HCT116 (cell line): ENCODE results near the gene RAB30. TPM values are rescaled to one million over a fixed set of nuclear protein-coding genes. Genes with fewer than 3 reads are reported as not detected.

ENCODE experiments used
- ATAC-seq: fragments of 200-7000 bp; cut with Tn5 transposase; 2 replicates; pipeline ENCODE4 v1.9.1; 2020; ENCODE audit warnings: mild to moderate bottlenecking, moderate library complexity
- BruUV-seq: library from RNA; stranded (reverse); fragments of 400-500 nt; replicated peaks from 2 replicates; lab custom pipeline; 2021; lab: Mats Ljungman, UMichigan
- CTCF ChIA-PET: fragments of 300-600 bp; sonication (Branson Sonifier 250); formaldehyde crosslinking; loops from one replicate; lab custom pipeline; 2021; ENCODE audit warnings: antibody characterized with exemption; lab: Charles Lee
- POLR2A ChIA-PET: fragments of 300-600, 350-600 bp; sonication (Branson Sonifier 250); formaldehyde crosslinking; loops from one replicate; lab custom pipeline; 2021; ENCODE audit warnings: antibody characterized with exemption; lab: Charles Lee
- RAD21 ChIA-PET, 2 experiments: fragments of 300-600 bp; sonication (Branson Sonifier 250); formaldehyde crosslinking; loops; one replicate each; lab custom pipeline; 2023; ENCODE audit warnings: low total read pairs in 2 of 2; ENCODE audit not compliant: uncharacterized antibody in 2 of 2, unreplicated experiment in 2 of 2, low non-redundant PET in 1 of 2; lab: Charles Lee
- DNase-seq: peaks from one replicate; pipeline ENCODE4 v3.0.0-alpha.2; 2010; ENCODE audit warnings: low read depth, low spot score
- H2AFZ ChIP-seq: fragments of 200-600 bp; shearing (Covaris generic), sonication (generic); 2 replicates; pipeline ENCODE4 v1.6.1; 2017; ENCODE audit warnings: low read depth, mixed run types, mixed read lengths, antibody characterized with exemption, low read length; ENCODE audit not compliant: poor library complexity, severe bottlenecking
- H3K27ac ChIP-seq: 2 replicates; pipeline ENCODE4 v1.5.1; 2012; ENCODE audit warnings: low read depth, low read length
- H3K27me3 ChIP-seq: fragments of 200-600 bp; sonication (generic); 2 replicates; pipeline ENCODE4 v1.6.1; 2016; ENCODE audit warnings: mixed run types, low read length, mixed read lengths; ENCODE audit not compliant: insufficient read depth
- H3K36me3 ChIP-seq, 2 experiments: fragments of 200-500 bp in 1 of 2; fragments of 200-600 bp in 1 of 2; sonication (Bioruptor generic) in 1 of 2; sonication (generic) in 1 of 2; 2 replicates each; pipeline versions ENCODE4 v1.5.1 to v1.6.1; 2014 to 2016; ENCODE audit warnings: low read length in 2 of 2, inconsistent platforms in 1 of 2, mixed read lengths in 1 of 2, mixed run types in 1 of 2; ENCODE audit not compliant: insufficient read depth in 2 of 2, control insufficient read depth in 1 of 2
- H3K4me1 ChIP-seq, 2 experiments: fragments of 200-600 bp in 1 of 2; sonication (generic) in 1 of 2; 2 replicates each; pipeline versions ENCODE4 v1.5.1 to v1.6.1; 2012 to 2017; ENCODE audit warnings: low read length in 2 of 2, inconsistent platforms in 1 of 2, mild to moderate bottlenecking in 1 of 2, mixed read lengths in 1 of 2, mixed run types in 1 of 2, moderate library complexity in 1 of 2; ENCODE audit not compliant: insufficient read depth in 2 of 2, control insufficient read depth in 1 of 2
- H3K4me2 ChIP-seq: fragments of 200-600 bp; sonication (generic); 2 replicates; pipeline ENCODE4 v1.6.1; 2017; ENCODE audit warnings: mixed run types, low read length, mixed read lengths
- H3K4me3 ChIP-seq, 2 experiments: fragments of 200-600 bp in 1 of 2; sonication (generic) in 1 of 2; replicated peaks in 1 of 2; 2 replicates each; pipeline ENCODE4 v1.5.1; 2011 to 2016; ENCODE audit warnings: low read length in 2 of 2, control low read depth in 1 of 2, low read depth in 1 of 2, mild to moderate bottlenecking in 1 of 2, mixed read lengths in 1 of 2, mixed run types in 1 of 2
- H3K79me2 ChIP-seq: fragments of 200-600 bp; sonication (generic); 2 replicates; pipeline ENCODE4 v1.6.1; 2017; ENCODE audit warnings: mild to moderate bottlenecking, mixed run types, low read length, moderate library complexity, mixed read lengths; ENCODE audit not compliant: insufficient read depth
- H3K9ac ChIP-seq: fragments of 200-600 bp; sonication (generic); 2 replicates; pipeline ENCODE4 v1.6.1; 2016; ENCODE audit warnings: low read length, mixed read lengths
- H3K9me2 ChIP-seq: fragments of 200-600 bp; sonication (generic), shearing (Covaris generic); 2 replicates; pipeline ENCODE4 v1.6.1; 2017; ENCODE audit warnings: mixed run types, mild to moderate bottlenecking, moderate library complexity; ENCODE audit not compliant: insufficient read depth
- H3K9me3 ChIP-seq, 2 experiments: fragments of 200-500 bp in 1 of 2; fragments of 200-600 bp in 1 of 2; sonication (Bioruptor generic) in 1 of 2; sonication (generic) in 1 of 2; 2 replicates each; pipeline ENCODE4 v1.6.1; 2014 to 2017; ENCODE audit warnings: low read length in 2 of 2, mixed read lengths in 2 of 2, inconsistent platforms in 1 of 2, low read depth in 1 of 2, mild to moderate bottlenecking in 1 of 2, mixed run types in 1 of 2, moderate library complexity in 1 of 2; ENCODE audit not compliant: control insufficient read depth in 1 of 2, insufficient read depth in 1 of 2
- H4K20me1 ChIP-seq: fragments of 200-600 bp; sonication (generic), shearing (Covaris generic); 2 replicates; pipeline ENCODE4 v1.6.1; 2017; ENCODE audit warnings: mixed run types, mild to moderate bottlenecking, moderate library complexity; ENCODE audit not compliant: insufficient read depth
- CBX3 ChIP-seq: IDR thresholded peaks from 2 replicates; pipeline ENCODE4 v1.6.1; 2012; ENCODE audit warnings: low read depth
- CEBPB ChIP-seq: IDR thresholded peaks from 2 replicates; pipeline ENCODE4 v1.6.1; 2012; ENCODE audit warnings: low read depth
- CTCF ChIP-seq, 3 experiments: fragments of 200-600 bp in 1 of 3; sonication (generic) in 1 of 3; IDR thresholded peaks in 2 of 3; conservative IDR thresholded peaks in 1 of 3; 2 replicates each; pipeline ENCODE4 v1.5.1; 2012 to 2017; ENCODE audit warnings: low read depth in 2 of 3, low read length in 2 of 3, antibody characterized with exemption in 1 of 3, borderline replicate concordance in 1 of 3, control low read depth in 1 of 3, mild to moderate bottlenecking in 1 of 3, mixed read lengths in 1 of 3, mixed run types in 1 of 3, moderate library complexity in 1 of 3; ENCODE audit not compliant: insufficient read depth in 1 of 3
- EGR1 ChIP-seq: IDR thresholded peaks from 2 replicates; pipeline ENCODE4 v1.6.1; 2012; ENCODE audit warnings: low read depth
- ELF1 ChIP-seq: IDR thresholded peaks from 2 replicates; pipeline ENCODE4 v1.6.1; 2012; ENCODE audit warnings: low read depth, borderline replicate concordance
- EZH2 ChIP-seq: fragments of 200-600 bp; sonication (generic); IDR thresholded peaks from 2 replicates; pipeline ENCODE4 v1.6.1; 2017; ENCODE audit warnings: antibody characterized with exemption, mixed run types
- POLR2AphosphoS5 ChIP-seq: IDR thresholded peaks from 2 replicates; pipeline ENCODE4 v1.6.1; 2011; ENCODE audit warnings: mild to moderate bottlenecking, low read depth, low read length, moderate library complexity
- REST ChIP-seq: IDR thresholded peaks from 2 replicates; pipeline ENCODE4 v1.6.1; 2012; ENCODE audit warnings: low read depth
- SRF ChIP-seq: IDR thresholded peaks from 2 replicates; pipeline ENCODE4 v1.6.1; 2012; ENCODE audit warnings: low read depth
- YY1 ChIP-seq: IDR thresholded peaks from 2 replicates; pipeline ENCODE4 v1.6.1; 2011; ENCODE audit warnings: low read length, low read depth, moderate library complexity, mild to moderate bottlenecking; ENCODE audit not compliant: insufficient replicate concordance; ENCODE audit errors: extremely low read depth
- ZBTB33 ChIP-seq: IDR thresholded peaks from 2 replicates; pipeline ENCODE4 v1.6.1; 2011; ENCODE audit warnings: mild to moderate bottlenecking, low read length, moderate library complexity; ENCODE audit not compliant: insufficient replicate concordance; ENCODE audit errors: extremely low read depth
- ZFX ChIP-seq: fragments of 450-650 bp; IDR thresholded peaks from 2 replicates; pipeline ENCODE4 v1.6.1; 2017
- intact Hi-C: fragments of 100-400 bp; cut with micrococcal nuclease; formaldehyde crosslinking; loops from 2 replicates; pipeline ENCODE4 v1.10.0; 2022
- total RNA-seq: library from RNA; stranded (reverse); gene quantifications from one replicate; pipeline ENCODE4 v1.2.1, GENCODE V29; 2021; ENCODE audit not compliant: unreplicated experiment
- TF ChIP-seq, protein P1 (sequence below): IDR thresholded peaks from 2 replicates; pipeline ENCODE4 v1.6.1; 2012

The RAB30 gene
- total RNA-seq, 1 experiment from 2014 or later, result 5.7 TPM

DNA sequence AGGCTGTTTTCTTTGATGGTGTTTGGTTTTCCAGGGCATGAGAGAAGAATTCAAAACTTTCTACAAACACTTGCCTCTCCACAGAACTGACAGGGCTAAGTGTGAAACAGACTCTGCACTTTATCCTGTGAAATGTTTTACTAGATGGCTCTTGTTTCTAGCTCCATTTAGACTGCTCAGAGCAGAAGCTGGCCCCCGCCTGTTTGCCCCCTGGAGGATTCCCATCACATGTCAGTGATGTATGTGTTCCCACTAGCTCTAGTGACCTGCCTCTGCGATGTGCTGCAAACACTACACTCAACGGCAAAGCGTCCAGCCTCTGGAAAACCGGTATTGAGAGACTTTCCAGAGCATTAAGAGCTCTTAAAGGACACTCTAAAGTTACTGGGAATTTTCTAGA, 43.9 kb upstream of the RAB30 start:
- ATAC-seq, result no peak
- H4K20me1 ChIP-seq, result no peaks in the 10 kb centered on the region
- H3K27ac ChIP-seq, result no peak overlapping the region

More for the DNA sequence above, 43.9 kb upstream of the RAB30 start:
- RAD21 ChIA-PET, result no interaction called here
- Histone ChIP-seq H3K27me3 (no peaks in the 10 kb centered on the region), H3K79me2 (no peaks in the 10 kb centered on the region), H3K4me3 (no peak overlapping the region), H3K4me2 (no peak overlapping the region), H3K9me3 (no peaks in the 10 kb centered on the region), H3K9me2 (no peaks in the 10 kb centered on the region), H3K4me1 (no peaks in the 10 kb centered on the region)
- POLR2A ChIA-PET, result no interaction called here
- CTCF ChIA-PET, result interaction anchor here (1.1 kb wide), 1 partner anchor 134 kb away, joined by 3 read pairs; no protein-coding TSS in a partner anchor
- intact Hi-C loops, result no loop called here
- no peak for DNase-seq
- no peak for TF ChIP-seq EZH2
- TF ChIP-seq ELF1, result no peak
- no peak for TF ChIP-seq ZFX
- TF ChIP-seq, protein P1, sequence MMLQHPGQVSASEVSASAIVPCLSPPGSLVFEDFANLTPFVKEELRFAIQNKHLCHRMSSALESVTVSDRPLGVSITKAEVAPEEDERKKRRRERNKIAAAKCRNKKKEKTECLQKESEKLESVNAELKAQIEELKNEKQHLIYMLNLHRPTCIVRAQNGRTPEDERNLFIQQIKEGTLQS, result no peak
- TF ChIP-seq CTCF (IDR thresholded peaks at IDR 0.05 in 2 of 3, conservative IDR thresholded peaks at IDR 0.05 in 1 of 3; ENCODE audit: borderline replicate concordance in 1 of 3, insufficient read depth in 1 of 3, low read depth in 2 of 3, low read length in 2 of 3), result no peak
- no peak for TF ChIP-seq EGR1
- TF ChIP-seq REST, result no peak
- no peak for TF ChIP-seq ZBTB33
- TF ChIP-seq CBX3, result no peak
- TF ChIP-seq YY1, result no peak
- TF ChIP-seq POLR2AphosphoS5, result no peak
- no peak for TF ChIP-seq SRF
- no peak for TF ChIP-seq CEBPB
- TF ChIP-seq, all 23 proteins: peak for 0
- Histone ChIP-seq H3K36me3 (no peaks in the 10 kb centered on the region), H2AFZ (no peak overlapping the region), H3K9ac (no peak overlapping the region)
- no TSS peak for BruUV-seq
